IMR-90 (cell line): ENCODE results near the gene DMRT2. TPM values are rescaled to one million over a fixed set of nuclear protein-coding genes. Genes with fewer than 3 reads are reported as not detected.
A peak's percentile ranks its signal among the peaks of the same experiment; 100 is the strongest.

ENCODE experiments used
- ATAC-seq: fragments of 200-7000 bp; cut with Tn5 transposase; 2 replicates; pipeline ENCODE4 v1.9.1; 2020; ENCODE audit warnings: low read depth, mild to moderate bottlenecking, moderate library complexity
- BruUV-seq: library from RNA; stranded (reverse); fragments of 400-500 nt; replicated peaks from 2 replicates; lab custom pipeline; 2021; lab: Mats Ljungman, UMichigan
- CTCF ChIA-PET: fragments of 300-600 bp; formaldehyde crosslinking; extraction: SDS; loops from one replicate; lab custom pipeline; 2021; ENCODE audit warnings: antibody characterized with exemption; lab: Yijun Ruan, JAX
- POLR2A ChIA-PET: fragments of 300-600 bp; sonication (Branson Sonifier 250); formaldehyde crosslinking; loops from one replicate; lab custom pipeline; 2022; ENCODE audit warnings: antibody characterized with exemption; ENCODE audit not compliant: unreplicated experiment; lab: Charles Lee
- DNase-seq: peaks from one replicate; pipeline ENCODE4 v3.0.0; 2013
- H2AFZ ChIP-seq: replicated peaks from 2 replicates; pipeline ENCODE3; 2013; ENCODE audit warnings: low read length, mild to moderate bottlenecking; ENCODE audit not compliant: poor library complexity
- H2AK5ac ChIP-seq: 2 replicates; pipeline ENCODE4 v1.6.1; 2013; ENCODE audit warnings: low read depth, low read length, inconsistent platforms
- H2AK9ac ChIP-seq: replicated peaks from 2 replicates; pipeline ENCODE3; 2013; ENCODE audit warnings: mild to moderate bottlenecking, low read depth, low read length, moderate library complexity; ENCODE audit not compliant: poor library complexity
- H2BK120ac ChIP-seq: 2 replicates; pipeline ENCODE4 v1.6.1; 2013; ENCODE audit warnings: low read depth, low read length, inconsistent platforms
- H2BK15ac ChIP-seq: 3 replicates; pipeline ENCODE4 v1.6.1; 2013; ENCODE audit warnings: low read depth, low read length, inconsistent platforms
- H2BK20ac ChIP-seq: 2 replicates; pipeline ENCODE4 v1.6.1; 2013; ENCODE audit warnings: low read depth, mild to moderate bottlenecking, inconsistent platforms, low read length, moderate library complexity
- H2BK5ac ChIP-seq: 2 replicates; pipeline ENCODE4 v1.6.1; 2013; ENCODE audit warnings: mild to moderate bottlenecking, low read depth, low read length, inconsistent platforms; ENCODE audit not compliant: poor library complexity, severe bottlenecking
- H3K14ac ChIP-seq: replicated peaks from 2 replicates; pipeline ENCODE4 v1.6.1; 2013; ENCODE audit warnings: low read depth, low read length, inconsistent platforms
- H3K18ac ChIP-seq: 2 replicates; pipeline ENCODE4 v1.6.1; 2013; ENCODE audit warnings: low read depth, low read length, control low read depth
- H3K23ac ChIP-seq: 2 replicates; pipeline ENCODE4 v1.6.1; 2013; ENCODE audit warnings: low read depth, low read length, inconsistent platforms
- H3K27ac ChIP-seq: 2 replicates; pipeline ENCODE4 v1.5.1; 2013; ENCODE audit warnings: mild to moderate bottlenecking, control low read depth, low read length; ENCODE audit not compliant: insufficient read depth
- H3K27me3 ChIP-seq: 2 replicates; pipeline ENCODE4 v1.6.1; 2013; ENCODE audit warnings: low read length; ENCODE audit not compliant: control insufficient read depth, insufficient read depth
- H3K36me3 ChIP-seq: 2 replicates; pipeline ENCODE4 v1.6.1; 2013; ENCODE audit warnings: low read length, mixed read lengths; ENCODE audit not compliant: control insufficient read depth, insufficient read depth
- H3K4ac ChIP-seq: 2 replicates; pipeline ENCODE4 v1.6.1; 2013; ENCODE audit warnings: low read depth, low read length, inconsistent platforms
- H3K4me1 ChIP-seq: 2 replicates; pipeline ENCODE4 v1.6.1; 2013; ENCODE audit warnings: low read length, mixed read lengths; ENCODE audit not compliant: control insufficient read depth, insufficient read depth
- H3K4me2 ChIP-seq: 2 replicates; pipeline ENCODE4 v1.6.1; 2013; ENCODE audit warnings: low read depth, mild to moderate bottlenecking, control low read depth, low read length, moderate library complexity
- H3K4me3 ChIP-seq: 2 replicates; pipeline ENCODE4 v1.5.1; 2013; ENCODE audit warnings: low read depth, mild to moderate bottlenecking, control low read depth, low read length, moderate library complexity; ENCODE audit not compliant: insufficient read depth
- H3K56ac ChIP-seq: 2 replicates; pipeline ENCODE4 v1.6.1; 2013; ENCODE audit warnings: low read length, inconsistent platforms; ENCODE audit not compliant: insufficient read depth; ENCODE audit errors: extremely low read depth
- H3K79me1 ChIP-seq, 2 experiments: 2 replicates each; pipeline ENCODE4 v1.6.1; 2013; ENCODE audit warnings: low read length in 2 of 2, inconsistent platforms in 1 of 2, low read depth in 1 of 2
- H3K9ac ChIP-seq: 2 replicates; pipeline ENCODE4 v1.6.1; 2013; ENCODE audit warnings: low read depth, low read length, control low read depth
- H3K9me1 ChIP-seq: 2 replicates; pipeline ENCODE4 v1.6.1; 2013; ENCODE audit warnings: low read length, inconsistent platforms; ENCODE audit not compliant: insufficient read depth
- H3K9me3 ChIP-seq: 2 replicates; pipeline ENCODE4 v1.6.1; 2013; ENCODE audit warnings: low read length; ENCODE audit not compliant: control insufficient read depth, insufficient read depth
- H4K20me1 ChIP-seq: 2 replicates; pipeline ENCODE4 v1.6.1; 2013; ENCODE audit warnings: low read length, inconsistent platforms; ENCODE audit not compliant: insufficient read depth
- H4K5ac ChIP-seq: 2 replicates; pipeline ENCODE4 v1.6.1; 2013; ENCODE audit warnings: mild to moderate bottlenecking, low read depth, low read length, control low read depth
- H4K8ac ChIP-seq, 2 experiments: 2 replicates each; pipeline ENCODE4 v1.6.1; 2013; ENCODE audit warnings: low read depth in 2 of 2, low read length in 2 of 2, control low read depth in 1 of 2, inconsistent platforms in 1 of 2
- H4K91ac ChIP-seq: 2 replicates; pipeline ENCODE4 v1.6.1; 2013; ENCODE audit warnings: low read depth, low read length, inconsistent platforms; ENCODE audit not compliant: insufficient read depth
- FOS ChIP-seq: fragments of 150-350 bp; IDR thresholded peaks from 2 replicates; pipeline ENCODE4 v1.6.1; 2016; ENCODE audit warnings: low read depth, low read length
- WGBS, 2 experiments: methylation state at CpG; one replicate each; pipeline versions ENCODE4 v1.1.5 to v1.1.7; 2013; ENCODE audit warnings: missing lambda C conversion rate in 2 of 2; ENCODE audit not compliant: insufficient read length in 1 of 2; ENCODE audit errors: extremely low coverage in 2 of 2; 5-methylcytosine and 5-hydroxymethylcytosine counted together
- dilution Hi-C: fragments of 300-500 bp; cut with HindIII; formaldehyde crosslinking; loops from one replicate; pipeline ENCODE4 v1.14.3; 2018; ENCODE audit warnings: low sequenced_read_pairs; ENCODE audit not compliant: unreplicated experiment
- in situ Hi-C: fragments of 300-500 bp; cut with MboI; formaldehyde crosslinking; loops from 3 replicates; pipeline ENCODE4 v1.14.3; 2019; ENCODE audit warnings: low sequenced_read_pairs, inconsistent platforms, mixed read lengths
- intact Hi-C: fragments of 100-400 bp; cut with micrococcal nuclease; formaldehyde crosslinking; loops from 2 replicates; pipeline ENCODE4 v1.10.0; 2022
- polyA plus RNA-seq, 3 experiments: library from polyadenylated mRNA; depleted of rRNA; stranded (reverse); fragments of >200 nt; gene quantifications; 2 replicates each; pipeline ENCODE4 v1.2.3, GENCODE V29; 2012; ENCODE audit warnings: low replicate concordance in 1 of 3
- total RNA-seq: library from RNA; depleted of rRNA; stranded (reverse); fragments of >200 nt; gene quantifications from 2 replicates; pipeline ENCODE4 v1.2.3, GENCODE V29; 2012
- TF ChIP-seq, protein P1 (sequence below): conservative IDR thresholded peaks from 2 replicates; pipeline ENCODE4 v1.5.1; 2012; ENCODE audit warnings: mild to moderate bottlenecking, low read depth, low read length, improper control_type of control experiment

DMRT2 gene
- total and polyA plus RNA-seq, 2 of the 4 experiments (the other 2 are of a cell fraction) = not detected

DNA sequence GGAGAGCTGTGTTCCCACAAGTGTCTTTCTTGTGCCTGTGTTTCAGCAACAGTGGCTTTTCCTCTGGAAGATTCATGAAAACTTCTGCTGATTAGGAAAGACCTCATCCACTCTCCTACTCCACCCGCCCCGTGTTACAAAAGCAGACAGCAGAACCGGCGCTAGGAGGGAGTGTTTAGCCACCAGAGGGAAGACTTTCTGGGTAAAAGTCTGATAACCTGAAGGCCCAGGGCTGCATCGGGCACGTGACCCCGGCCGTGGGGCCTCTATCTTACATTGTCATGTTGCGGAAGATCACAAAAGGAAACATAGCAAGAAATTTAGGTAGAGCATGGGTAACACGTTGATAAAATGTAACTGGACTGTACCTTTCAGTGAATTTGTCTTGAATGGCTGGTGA lies 32.0 kb upstream of the DMRT2 start:
- Histone ChIP-seq H2AK5ac (no peak overlapping the region), H2AFZ (no peak overlapping the region), H2AK9ac (no peak overlapping the region), H3K4ac (no peak overlapping the region), H2BK5ac (no peak overlapping the region), H3K9me3 (no peaks in the 10 kb centered on the region), H3K56ac (no peak overlapping the region), H3K4me2 (no peak overlapping the region), H3K14ac (no peak overlapping the region), H2BK120ac (no peak overlapping the region), H3K27ac (no peak overlapping the region), H3K9ac (no peak overlapping the region), H4K20me1 (no peaks in the 10 kb centered on the region), H2BK20ac (no peak overlapping the region), H3K23ac (no peak overlapping the region), H3K27me3 (no peaks in the 10 kb centered on the region), H3K4me3 (no peak overlapping the region), H2BK15ac (no peak overlapping the region), H4K91ac (no peak overlapping the region), H3K4me1 (no peaks in the 10 kb centered on the region), H3K9me1 (no peaks in the 10 kb centered on the region), H3K18ac (no peak overlapping the region), H4K5ac (no peak overlapping the region), H3K79me1 (no peaks in the 10 kb centered on the region), H4K8ac (no peak overlapping the region), H3K36me3 (no peaks in the 10 kb centered on the region)
- ATAC-seq (no peak), DNase-seq (no peak)
- POLR2A ChIA-PET = no interaction called here
- CTCF ChIA-PET = no interaction called here
- 5% methylated on average over 4 of the region's 10 CpGs; no CpG with 5 or more reads in 1 of the 2 experiments for WGBS, 2 experiments
- BruUV-seq = no TSS peak
- TF ChIP-seq FOS = no peak
- TF ChIP-seq, protein P1, sequence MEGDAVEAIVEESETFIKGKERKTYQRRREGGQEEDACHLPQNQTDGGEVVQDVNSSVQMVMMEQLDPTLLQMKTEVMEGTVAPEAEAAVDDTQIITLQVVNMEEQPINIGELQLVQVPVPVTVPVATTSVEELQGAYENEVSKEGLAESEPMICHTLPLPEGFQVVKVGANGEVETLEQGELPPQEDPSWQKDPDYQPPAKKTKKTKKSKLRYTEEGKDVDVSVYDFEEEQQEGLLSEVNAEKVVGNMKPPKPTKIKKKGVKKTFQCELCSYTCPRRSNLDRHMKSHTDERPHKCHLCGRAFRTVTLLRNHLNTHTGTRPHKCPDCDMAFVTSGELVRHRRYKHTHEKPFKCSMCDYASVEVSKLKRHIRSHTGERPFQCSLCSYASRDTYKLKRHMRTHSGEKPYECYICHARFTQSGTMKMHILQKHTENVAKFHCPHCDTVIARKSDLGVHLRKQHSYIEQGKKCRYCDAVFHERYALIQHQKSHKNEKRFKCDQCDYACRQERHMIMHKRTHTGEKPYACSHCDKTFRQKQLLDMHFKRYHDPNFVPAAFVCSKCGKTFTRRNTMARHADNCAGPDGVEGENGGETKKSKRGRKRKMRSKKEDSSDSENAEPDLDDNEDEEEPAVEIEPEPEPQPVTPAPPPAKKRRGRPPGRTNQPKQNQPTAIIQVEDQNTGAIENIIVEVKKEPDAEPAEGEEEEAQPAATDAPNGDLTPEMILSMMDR = 0 out of 2 replicates have a peak, but pooled peaks have one; percentile 20
- in situ Hi-C loops (no loop called here), dilution Hi-C loops (no loop called here), intact Hi-C loops (no loop called here)
